GM18861 (cell line): ENCODE results near the gene ZNF195.
"Not testable (repeated sequence)": the region's sequence is repeated elsewhere in the genome, so short reads cannot be mapped to it uniquely, and the experiment has no call there.

ENCODE experiments used
- ATAC-seq: cut with Tn5 transposase; IDR thresholded peaks from one replicate; pipeline ENCODE4 v1.9.1; 2021; ENCODE audit not compliant: unreplicated experiment

ZNF195 gene

DNA sequence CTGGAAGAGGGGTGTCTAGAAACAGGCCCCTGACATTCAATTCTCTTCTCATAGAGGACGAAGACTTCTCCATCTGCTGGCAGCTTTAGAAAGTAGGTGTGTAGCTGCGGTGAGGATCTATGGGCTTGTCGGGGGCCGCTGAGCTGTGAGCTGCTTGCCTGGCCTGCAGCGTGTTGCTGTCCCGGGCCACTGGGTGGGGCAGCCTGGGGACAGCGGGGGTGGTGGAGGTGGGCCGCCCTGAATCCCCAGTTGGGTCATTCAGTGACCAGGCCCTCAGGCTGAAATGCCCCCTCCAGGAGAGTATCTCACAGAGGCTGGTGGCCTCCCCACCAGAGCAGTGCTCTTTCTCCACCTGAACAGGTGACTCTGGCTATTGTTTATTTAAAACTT lies 23.9 kb upstream of the ZNF195 start:
- not testable (repeated sequence) for ATAC-seq

- ATAC-seq: not testable (repeated sequence)
Observed at GRCh38 chr11:3402181-3402860, 23.4 kb upstream of the ZNF195 start.

- not testable (repeated sequence) for ATAC-seq
Observed at GRCh38 chr11:3401052-3401451, 22.1 kb upstream of the ZNF195 start.

DNA sequence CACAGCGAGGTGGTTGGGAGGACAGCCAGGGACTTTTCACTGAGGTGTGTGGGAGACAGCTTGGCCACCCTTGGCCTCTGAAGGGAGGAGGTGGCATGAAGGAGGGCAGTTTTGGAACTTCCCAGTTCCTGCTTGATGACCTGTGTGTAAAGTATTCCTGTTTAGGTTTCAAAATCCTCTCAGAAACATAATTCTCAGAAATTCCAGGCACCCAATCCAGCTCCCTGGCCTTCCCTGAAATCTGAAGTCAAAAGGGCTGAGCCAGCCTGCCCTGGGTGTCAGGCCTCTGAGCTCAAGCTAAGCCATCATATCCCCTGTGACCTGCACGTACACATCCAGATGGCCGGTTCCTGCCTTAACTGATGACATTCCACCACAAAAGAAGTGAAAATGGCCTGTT lies 19.6 kb upstream of the ZNF195 start:
- ATAC-seq: not testable (repeated sequence)

DNA sequence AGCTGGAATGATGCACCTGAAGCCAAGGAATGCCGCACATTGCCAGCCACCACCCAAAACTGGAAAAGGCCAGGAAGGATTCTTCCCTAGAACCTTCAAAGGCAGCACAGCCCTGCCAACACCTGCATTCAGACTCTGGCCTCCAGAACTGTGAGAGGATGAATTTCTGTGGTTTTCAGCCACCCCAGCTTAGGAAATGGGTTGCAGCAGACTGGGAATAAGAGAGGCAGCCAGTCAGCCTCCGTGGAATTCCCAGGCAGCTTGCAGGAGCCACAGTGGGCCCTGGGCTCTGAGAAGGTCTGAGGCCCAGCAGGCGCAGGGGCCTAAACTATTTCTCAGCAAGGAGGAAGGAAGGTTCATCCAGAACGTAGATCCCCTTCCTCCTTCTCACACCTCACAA lies 19.2 kb upstream of the ZNF195 start:
- ATAC-seq: not testable (repeated sequence)

DNA sequence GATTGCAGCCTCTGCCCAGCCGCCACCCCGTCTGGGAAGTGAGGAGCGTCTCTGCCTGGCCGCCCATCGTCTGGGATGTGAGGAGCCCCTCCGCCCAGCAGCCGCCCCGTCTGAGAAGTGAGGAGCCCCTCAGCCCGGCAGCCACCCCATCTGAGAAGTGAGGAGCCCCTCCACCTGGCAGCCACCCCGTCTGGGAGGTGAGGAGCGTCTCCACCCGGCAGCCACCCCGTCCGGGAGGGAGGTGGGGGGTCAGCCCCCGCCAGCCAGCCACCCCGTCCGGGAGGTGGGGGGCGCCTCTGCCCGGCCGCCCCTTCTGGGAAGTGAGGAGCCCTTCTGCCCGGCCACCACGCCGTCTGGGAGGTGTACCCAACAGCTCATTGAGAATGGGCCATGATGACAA lies 18.3 kb upstream of the ZNF195 start:
- ATAC-seq: not testable (repeated sequence)

- ATAC-seq: not testable (repeated sequence)
Observed at GRCh38 chr11:3395468-3395867, 16.5 kb upstream of the ZNF195 start.

DNA sequence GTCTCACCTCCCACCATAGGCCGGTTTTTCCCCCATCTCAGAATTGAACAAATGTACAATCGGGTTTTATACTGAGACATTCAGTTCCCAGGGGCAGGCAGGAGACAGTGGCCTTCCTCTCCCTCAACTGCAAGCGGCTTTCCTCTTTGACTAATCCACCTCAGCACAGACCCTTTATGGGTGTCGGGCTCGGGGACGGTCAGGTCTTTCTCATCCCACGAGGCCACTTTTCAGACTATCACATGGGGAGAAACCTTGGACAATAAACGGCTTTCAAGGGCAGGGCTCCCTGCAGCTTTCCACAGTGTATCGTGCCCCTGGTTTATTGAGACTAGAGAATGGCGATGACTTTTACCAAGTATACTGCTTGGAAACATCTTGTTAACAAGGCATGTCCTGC lies 16.0 kb upstream of the ZNF195 start:
- not testable (repeated sequence) for ATAC-seq

DNA sequence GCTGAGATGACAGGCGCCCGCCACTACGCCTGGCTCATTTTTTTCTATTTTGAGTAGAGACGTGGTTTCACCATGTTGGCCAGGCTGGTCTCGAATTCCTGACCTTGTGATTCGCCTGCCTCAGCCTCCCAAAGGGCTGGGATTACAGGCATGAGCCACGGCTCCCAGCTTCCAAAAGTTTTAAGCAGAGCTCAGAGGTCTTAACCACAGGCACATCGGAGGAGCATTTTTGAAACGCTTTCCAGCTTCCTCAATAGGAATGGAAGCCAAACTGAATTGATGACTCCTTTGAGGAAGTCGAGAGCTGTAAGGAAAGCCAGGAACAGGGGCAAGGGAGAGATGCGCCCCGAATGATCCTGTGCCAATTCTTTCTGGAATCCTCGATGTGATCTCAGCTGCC lies 14.5 kb upstream of the ZNF195 start:
- ATAC-seq: not testable (repeated sequence)

- no peak for ATAC-seq
Observed at GRCh38 chr11:3382613-3383285, 3.8 kb upstream of the ZNF195 start.

DNA sequence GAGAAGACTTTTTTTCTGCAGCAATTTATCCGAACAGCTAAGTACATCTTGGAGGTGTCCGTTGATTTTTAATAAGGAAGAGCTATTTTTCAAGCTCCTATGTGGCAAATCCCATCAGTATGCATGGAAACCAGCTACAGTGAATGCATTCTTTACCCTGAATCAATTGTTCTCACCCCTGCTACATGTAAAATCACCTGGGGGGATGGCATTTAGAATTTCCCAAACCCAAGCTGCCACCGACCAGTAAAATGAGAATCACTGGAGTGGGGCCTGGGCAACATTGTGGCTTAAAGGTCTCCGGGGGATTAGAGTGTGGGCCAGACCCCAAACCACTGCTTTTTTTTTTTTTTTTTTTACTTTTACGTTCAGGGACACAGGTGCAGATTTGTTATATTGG lies 2.8 kb upstream of the ZNF195 start:
- ATAC-seq: no peak

- no peak for ATAC-seq
Observed at GRCh38 chr11:3380706-3381545, 2.0 kb upstream of the ZNF195 start.

GRCh38 chr11:3375552-3375951 lies 3.4 kb downstream of the ZNF195 start:
- no peak for ATAC-seq

GRCh38 chr11:3370311-3370870 lies 8.6 kb downstream of the ZNF195 start:
- no peak for ATAC-seq

- no peak for ATAC-seq
Observed at GRCh38 chr11:3369366-3369765, 9.6 kb downstream of the ZNF195 start.

- ATAC-seq: no peak
Observed at GRCh38 chr11:3368199-3368598, 10.7 kb downstream of the ZNF195 start.

GRCh38 chr11:3367221-3367620 lies 11.7 kb downstream of the ZNF195 start:
- no peak for ATAC-seq

DNA sequence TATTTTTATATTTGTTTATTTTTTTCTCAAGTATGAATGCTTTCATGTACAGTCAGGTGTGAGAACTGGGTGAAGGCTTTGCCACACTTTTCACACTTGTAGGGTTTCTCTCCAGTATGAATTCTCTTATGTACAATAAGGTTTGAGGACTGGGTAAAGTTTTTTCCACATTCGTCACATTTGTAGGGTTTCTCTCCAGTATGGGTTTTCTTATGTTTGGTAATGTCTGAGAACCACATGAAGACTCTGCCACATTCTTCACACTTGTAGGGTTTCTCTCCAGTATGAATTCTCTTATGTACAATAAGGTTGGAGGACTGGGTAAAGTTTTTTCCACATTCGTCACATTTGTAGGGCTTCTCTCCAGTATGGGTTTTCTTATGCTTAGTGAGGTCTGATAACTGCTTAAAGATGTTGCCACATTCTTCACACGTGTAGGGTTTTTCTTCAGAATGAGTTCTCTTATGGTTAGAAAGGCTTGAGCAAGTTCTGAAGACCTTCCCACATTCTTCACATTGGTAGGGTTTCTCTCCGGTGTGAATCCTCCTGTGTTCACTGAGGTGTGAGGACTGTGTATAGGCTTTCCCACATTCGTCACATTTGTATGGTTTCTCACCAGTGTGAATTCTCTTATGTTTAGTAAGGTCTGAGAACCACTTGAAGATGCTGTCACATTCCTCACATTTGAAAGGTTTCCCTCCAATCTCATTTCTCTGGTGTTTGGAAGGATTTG lies 19.7 kb downstream of the ZNF195 start:
- ATAC-seq: no peak

- no peak for ATAC-seq
Observed at GRCh38 chr11:3357994-3358676, 20.8 kb downstream of the ZNF195 start.

DNA sequence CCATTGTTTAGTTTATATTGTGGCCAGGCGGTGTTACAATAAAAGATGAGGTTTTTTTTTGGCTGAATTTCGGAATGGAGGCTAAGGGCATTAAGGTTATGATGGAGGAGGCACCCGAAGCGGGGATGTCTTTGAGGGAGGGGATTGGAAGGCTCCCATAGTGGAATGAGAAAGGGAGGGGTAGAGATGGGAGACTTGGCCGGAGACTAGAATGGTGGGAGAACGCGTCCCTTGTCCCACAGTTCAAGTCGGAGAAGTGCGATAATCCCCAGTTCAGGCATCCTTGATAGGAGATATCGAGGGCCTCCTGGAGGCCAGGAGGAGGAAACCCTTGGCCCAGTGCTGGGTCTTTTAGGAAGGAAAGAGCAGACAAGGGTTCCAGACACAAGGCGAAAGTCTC lies 21.6 kb downstream of the ZNF195 start:
- ATAC-seq: no peak
